WERI-Rb-1 (cell line): ENCODE data around the gene LRP1B.
"Not testable (repeated sequence)": the region's sequence is repeated elsewhere in the genome, so short reads cannot be mapped to it uniquely, and the experiment has no call there.

Experiments
- DNase-seq: peaks from one replicate; pipeline ENCODE4 v3.0.0-alpha.2; 2020
- H3K27ac ChIP-seq: fragments of 250-450 bp; sonication (Bioruptor Pico); 2 replicates; pipeline ENCODE4 v1.5.1; 2020; ENCODE audit warnings: mild to moderate bottlenecking, moderate library complexity
- H3K27me3 ChIP-seq: fragments of 250-450 bp; sonication (Bioruptor Pico); 2 replicates; pipeline ENCODE4 v1.5.1; 2021; ENCODE audit warnings: mild to moderate bottlenecking, low read depth, moderate library complexity; ENCODE audit not compliant: insufficient read depth, severe bottlenecking
- H3K36me3 ChIP-seq: fragments of 250-450 bp; sonication (Bioruptor Pico); 2 replicates; pipeline ENCODE4 v1.5.1; 2020; ENCODE audit warnings: mild to moderate bottlenecking, moderate library complexity
- H3K4me3 ChIP-seq: 2 replicates; pipeline ENCODE4 v1.5.1; 2011; ENCODE audit warnings: low read depth, mild to moderate bottlenecking, control low read depth, low read length
- H3K9me3 ChIP-seq: fragments of 250-450 bp; sonication (Bioruptor Pico); 2 replicates; pipeline ENCODE4 v1.5.1; 2021; ENCODE audit warnings: mild to moderate bottlenecking, moderate library complexity; ENCODE audit not compliant: severe bottlenecking
- TF ChIP-seq, protein P1 (sequence below): IDR thresholded peaks from 2 replicates; pipeline ENCODE4 v1.5.1; 2011; ENCODE audit warnings: low read depth, mild to moderate bottlenecking, control low read depth, inconsistent platforms, low read length

Gene LRP1B

GRCh38 chr2:142100970-142101369 lies 29.8 kb downstream of the LRP1B start:
- H3K36me3 ChIP-seq = no peaks in the 10 kb centered on the region
- no peak for DNase-seq
- TF ChIP-seq, protein P1, sequence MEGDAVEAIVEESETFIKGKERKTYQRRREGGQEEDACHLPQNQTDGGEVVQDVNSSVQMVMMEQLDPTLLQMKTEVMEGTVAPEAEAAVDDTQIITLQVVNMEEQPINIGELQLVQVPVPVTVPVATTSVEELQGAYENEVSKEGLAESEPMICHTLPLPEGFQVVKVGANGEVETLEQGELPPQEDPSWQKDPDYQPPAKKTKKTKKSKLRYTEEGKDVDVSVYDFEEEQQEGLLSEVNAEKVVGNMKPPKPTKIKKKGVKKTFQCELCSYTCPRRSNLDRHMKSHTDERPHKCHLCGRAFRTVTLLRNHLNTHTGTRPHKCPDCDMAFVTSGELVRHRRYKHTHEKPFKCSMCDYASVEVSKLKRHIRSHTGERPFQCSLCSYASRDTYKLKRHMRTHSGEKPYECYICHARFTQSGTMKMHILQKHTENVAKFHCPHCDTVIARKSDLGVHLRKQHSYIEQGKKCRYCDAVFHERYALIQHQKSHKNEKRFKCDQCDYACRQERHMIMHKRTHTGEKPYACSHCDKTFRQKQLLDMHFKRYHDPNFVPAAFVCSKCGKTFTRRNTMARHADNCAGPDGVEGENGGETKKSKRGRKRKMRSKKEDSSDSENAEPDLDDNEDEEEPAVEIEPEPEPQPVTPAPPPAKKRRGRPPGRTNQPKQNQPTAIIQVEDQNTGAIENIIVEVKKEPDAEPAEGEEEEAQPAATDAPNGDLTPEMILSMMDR = no peak

GRCh38 chr2:142100139-142100873 lies 30.5 kb downstream of the LRP1B start:
- no peaks in the 10 kb centered on the region for H3K9me3 ChIP-seq
- no peak overlapping the region for H3K27ac ChIP-seq
- H3K4me3 ChIP-seq = no peak overlapping the region
- no peaks in the 10 kb centered on the region for H3K36me3 ChIP-seq
- DNase-seq = no peak
- TF ChIP-seq, protein P1 = no peak
- no peaks in the 10 kb centered on the region for H3K27me3 ChIP-seq

More at GRCh38 chr2:142100970-142101369, 29.8 kb downstream of the LRP1B start:
- Histone ChIP-seq H3K27me3 (no peaks in the 10 kb centered on the region), H3K27ac (no peak overlapping the region), H3K9me3 (no peaks in the 10 kb centered on the region), H3K4me3 (no peak overlapping the region)

- TF ChIP-seq, protein P1 = no peak
- Histone ChIP-seq H3K27me3 (no peaks in the 10 kb centered on the region), H3K27ac (no peak overlapping the region), H3K4me3 (no peak overlapping the region), H3K36me3 (no peaks in the 10 kb centered on the region), H3K9me3 (no peaks in the 10 kb centered on the region)
- DNase-seq = no peak
These were observed 33.1 kb downstream of the LRP1B start for GRCh38 chr2:142097711-142098110.

DNA sequence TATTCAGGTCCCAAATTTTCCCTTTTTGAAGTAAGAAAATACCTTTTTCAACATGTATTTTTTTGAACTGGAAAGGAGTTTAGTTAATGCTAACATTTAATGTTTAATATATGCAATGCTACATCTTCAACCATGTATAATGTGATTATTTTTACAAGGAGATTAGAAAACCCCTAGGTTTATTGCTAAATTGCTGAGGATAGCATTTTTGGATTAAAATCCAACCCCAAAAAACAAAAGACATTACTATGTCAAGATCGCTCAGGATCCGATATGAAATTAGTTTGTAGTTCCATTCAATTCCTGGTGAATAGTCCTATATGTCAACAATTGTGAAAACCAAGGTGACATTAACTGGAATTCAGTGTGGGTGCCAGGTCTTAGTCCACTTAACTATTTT lies 35.2 kb downstream of the LRP1B start:
- TF ChIP-seq, protein P1 = no peak
- H3K9me3 ChIP-seq = no peaks in the 10 kb centered on the region
- no peaks in the 10 kb centered on the region for H3K27me3 ChIP-seq
- H3K4me3 ChIP-seq = no peak overlapping the region
- no peaks in the 10 kb centered on the region for H3K36me3 ChIP-seq
- H3K27ac ChIP-seq = no peak overlapping the region
- no peak for DNase-seq

DNA sequence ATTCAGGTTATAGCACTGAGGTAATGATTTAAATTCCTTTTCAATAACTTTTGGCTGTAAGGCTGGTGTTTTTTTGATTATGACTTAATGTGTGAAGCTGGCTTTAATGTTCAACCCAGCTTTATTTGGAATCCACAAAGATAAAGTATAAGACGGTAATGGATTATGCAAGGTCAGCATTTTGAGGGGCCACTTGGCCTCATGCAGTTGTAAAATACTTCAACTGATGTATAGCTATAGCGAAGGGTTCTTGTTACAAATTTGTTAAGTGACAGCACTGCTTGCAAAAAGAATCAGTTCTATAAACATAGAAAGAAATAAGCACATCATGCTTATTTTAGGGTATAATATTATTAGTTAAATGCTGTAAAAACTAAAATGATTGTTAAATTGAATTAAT lies 36.6 kb downstream of the LRP1B start:
- no peaks in the 10 kb centered on the region for H3K36me3 ChIP-seq
- TF ChIP-seq, protein P1 = no peak
- no peak overlapping the region for H3K27ac ChIP-seq
- H3K9me3 ChIP-seq = no peaks in the 10 kb centered on the region
- H3K27me3 ChIP-seq = no peaks in the 10 kb centered on the region
- DNase-seq = no peak
- no peak overlapping the region for H3K4me3 ChIP-seq

- Histone ChIP-seq H3K9me3 (no peaks in the 10 kb centered on the region), H3K4me3 (no peak overlapping the region), H3K27me3 (no peaks in the 10 kb centered on the region), H3K27ac (no peak overlapping the region), H3K36me3 (no peaks in the 10 kb centered on the region)
- TF ChIP-seq, protein P1 = no peak
- DNase-seq = no peak
These were observed 42.7 kb downstream of the LRP1B start for GRCh38 chr2:142088058-142088568.

DNA sequence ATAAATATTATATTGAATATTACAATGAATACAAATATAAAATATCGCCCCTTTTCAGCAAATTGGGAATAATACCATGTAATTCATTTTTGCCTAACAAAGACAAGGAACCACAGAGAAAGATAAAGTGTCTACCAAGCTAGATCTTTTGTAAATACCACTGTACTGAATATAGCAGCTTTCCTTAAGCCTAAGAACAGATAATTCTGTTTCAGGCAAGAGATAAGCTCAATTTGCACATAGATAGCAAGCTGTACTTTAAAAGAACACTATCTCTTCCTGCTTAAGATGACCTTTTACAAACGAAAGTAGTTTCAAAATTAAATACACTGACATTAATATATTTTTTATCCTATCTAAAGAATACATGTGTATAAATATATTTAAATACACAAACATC lies 43.2 kb downstream of the LRP1B start:
- H3K36me3 ChIP-seq, H3K9me3 ChIP-seq, DNase-seq, H3K4me3 ChIP-seq, H3K27ac ChIP-seq, H3K27me3 ChIP-seq: not testable (repeated sequence)
